Adrenal gland (tissue), 12 donors: Measurements from ENCODE around the gene GTF2F2. TPM values are rescaled to one million over a fixed set of nuclear protein-coding genes. Genes with fewer than 3 reads are reported as not detected.

Experiments
- DNase-seq, 7 donors: peaks; one replicate each; pipeline ENCODE4 v3.0.0-alpha.2; 2019 to 2020
- H3K27ac ChIP-seq, 5 donors: fragments of 200-600 bp; sonication (generic) in 4 of 5; 1 replicate in 3 of 5; 2 replicates in 2 of 5; pipeline versions ENCODE4 v1.5.1 to v1.8.0; 2016 to 2020; ENCODE audit warnings: mild to moderate bottlenecking in 1 of 5
- H3K27me3 ChIP-seq: fragments of 200-600 bp; 2 replicates; pipeline ENCODE4 v1.8.0; 2021
- H3K36me3 ChIP-seq, 2 donors: fragments of 200-600 bp; replicated peaks in 1 of 2; 1 replicate in 1 of 2; 2 replicates in 1 of 2; pipeline versions ENCODE4 v1.5.1 to v1.8.0; 2018 to 2022
- H3K4me1 ChIP-seq, 2 donors: fragments of 200-600 bp; replicated peaks in 1 of 2; 1 replicate in 1 of 2; 2 replicates in 1 of 2; pipeline versions ENCODE4 v1.5.1 to v1.8.0; 2018 to 2021
- H3K4me3 ChIP-seq, 4 donors: fragments of 200-600 bp; sonication (generic) in 3 of 4; one replicate each; pipeline ENCODE4 v1.5.1; 2016 to 2018
- H3K9me3 ChIP-seq, 3 donors: fragments of 200-600 bp; sonication (generic) in 1 of 3; replicated peaks in 1 of 3; 1 replicate in 2 of 3; 2 replicates in 1 of 3; pipeline versions ENCODE4 v1.5.1 to v1.8.0; 2016 to 2021
- POLR2A ChIP-seq, 2 donors: fragments of 450-650 bp; IDR thresholded peaks; one replicate each; pipeline ENCODE4 v1.6.1; 2017; ENCODE audit warnings: antibody characterized with exemption in 2 of 2, mild to moderate bottlenecking in 2 of 2, moderate library complexity in 1 of 2
- WGBS, 4 donors: extraction: QIAGEN DNeasy Blood & Tissue Kit in 2 of 4; methylation state at CpG; one replicate each; pipeline versions ENCODE4 v1.1.5 to v1.1.7; 2013 to 2017; 5-methylcytosine and 5-hydroxymethylcytosine counted together
- intact Hi-C, 2 donors: fragments of 100-400 bp; cut with DNase I; formaldehyde crosslinking; loops; one replicate each; pipeline versions ENCODE4 v1.14.1 to v1.15.0; 2022 to 2023
- polyA plus RNA-seq, 3 donors: library from polyadenylated mRNA; stranded (reverse); fragments of 200-250 nt in 2 of 3; fragments of 350-450 nt in 1 of 3; fragmentation: Illumina TruSeq in 1 of 3; extraction: RNeasy Lipid Tissue Mini Kit (QIAGEN cat#74804) in 1 of 3; gene quantifications; one replicate each; pipeline ENCODE4 v1.2.3, GENCODE V29; 2013 to 2014
- total RNA-seq, 9 donors: library from RNA; depleted of rRNA in 4 of 9; stranded (reverse); fragments of >200 nt in 4 of 9; fragments of 120-200 nt in 1 of 9; fragmentation: NEBNext Ultra II Directional in 1 of 9; extraction: Animal tissue kit (Norgen Biotek cat#: 25700) in 1 of 9; gene quantifications; one replicate each; pipeline versions ENCODE4 v1.1.0 to v1.2.4, GENCODE V29; 2013 to 2023
- TF ChIP-seq, protein P1 (sequence below), 6 experiments: fragments of 450-650 bp in 4 of 6; fragments of 200-600 bp in 2 of 6; sonication (generic) in 1 of 6; IDR thresholded peaks; 1 replicate in 5 of 6; 2 replicates in 1 of 6; pipeline versions ENCODE4 v1.5.1 to v1.8.0; 2016 to 2021; ENCODE audit warnings: antibody characterized with exemption in 6 of 6, mild to moderate bottlenecking in 2 of 6, moderate library complexity in 1 of 6
- donor health status: healthy with polysubstance abuse.
- donor health status: Bipolar disorder and iron deficiency.
- donor health status: DM: yes; HTN: yes; CAD: no.
- donor health status: DM: no; HTN: no; CAD: no.
- donor health status: DM: no; HTN: no; CAD: no.
- donor health status: DM: yes; HTN: yes; CAD: no.

The GTF2F2 gene
- total and polyA plus RNA-seq, 12 donors = 11.4 to 34.4 (median 23.0) TPM

DNA sequence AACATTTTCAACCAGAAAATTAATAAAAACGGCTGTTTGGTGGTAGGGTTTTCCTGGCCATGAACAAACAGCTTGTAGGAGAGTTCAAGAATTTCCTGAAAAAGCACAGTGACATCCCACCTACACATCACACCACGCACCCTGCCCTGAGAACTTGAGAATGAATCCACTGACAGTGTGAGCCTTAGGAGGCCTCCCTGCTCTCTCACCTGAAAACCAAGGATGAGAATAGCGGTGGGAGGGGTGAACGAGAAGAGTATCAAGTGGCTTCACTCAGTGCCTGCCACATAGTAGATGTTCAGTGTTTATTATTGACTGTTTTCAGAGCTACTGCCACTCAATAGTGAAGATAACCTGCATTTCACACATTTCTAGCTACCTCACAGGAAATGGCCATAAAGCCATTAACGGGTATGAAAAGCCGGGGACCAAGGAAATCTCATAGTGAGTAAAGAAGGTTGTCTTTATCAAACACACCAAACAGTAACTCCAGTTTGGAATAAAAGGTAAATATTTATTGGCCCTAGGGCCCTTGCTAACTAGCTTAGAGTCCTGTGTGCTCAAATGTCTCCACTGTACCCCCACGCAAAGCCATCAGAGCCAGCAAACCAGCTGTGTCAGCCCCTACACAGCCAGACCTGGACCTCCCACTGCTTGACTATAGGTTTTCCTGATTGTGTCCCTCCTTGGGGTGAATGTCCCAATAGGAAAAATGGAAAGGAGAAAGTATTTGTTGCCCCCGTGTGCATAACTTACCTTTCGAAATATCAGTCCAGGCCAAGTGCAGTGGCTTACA, 180.1 kb downstream of the GTF2F2 start:
- Histone ChIP-seq H3K9me3 (no peaks in the 10 kb centered on the region), H3K27me3 (no peaks in the 10 kb centered on the region), H3K36me3 (no peaks in the 10 kb centered on the region), H3K27ac (no peak overlapping the region), H3K4me3 (no peak overlapping the region), H3K4me1 (no peaks in the 10 kb centered on the region)
- no peak for TF ChIP-seq POLR2A (IDR thresholded peaks at IDR 0.05)
- TF ChIP-seq, protein P1, sequence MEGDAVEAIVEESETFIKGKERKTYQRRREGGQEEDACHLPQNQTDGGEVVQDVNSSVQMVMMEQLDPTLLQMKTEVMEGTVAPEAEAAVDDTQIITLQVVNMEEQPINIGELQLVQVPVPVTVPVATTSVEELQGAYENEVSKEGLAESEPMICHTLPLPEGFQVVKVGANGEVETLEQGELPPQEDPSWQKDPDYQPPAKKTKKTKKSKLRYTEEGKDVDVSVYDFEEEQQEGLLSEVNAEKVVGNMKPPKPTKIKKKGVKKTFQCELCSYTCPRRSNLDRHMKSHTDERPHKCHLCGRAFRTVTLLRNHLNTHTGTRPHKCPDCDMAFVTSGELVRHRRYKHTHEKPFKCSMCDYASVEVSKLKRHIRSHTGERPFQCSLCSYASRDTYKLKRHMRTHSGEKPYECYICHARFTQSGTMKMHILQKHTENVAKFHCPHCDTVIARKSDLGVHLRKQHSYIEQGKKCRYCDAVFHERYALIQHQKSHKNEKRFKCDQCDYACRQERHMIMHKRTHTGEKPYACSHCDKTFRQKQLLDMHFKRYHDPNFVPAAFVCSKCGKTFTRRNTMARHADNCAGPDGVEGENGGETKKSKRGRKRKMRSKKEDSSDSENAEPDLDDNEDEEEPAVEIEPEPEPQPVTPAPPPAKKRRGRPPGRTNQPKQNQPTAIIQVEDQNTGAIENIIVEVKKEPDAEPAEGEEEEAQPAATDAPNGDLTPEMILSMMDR (IDR thresholded peaks at IDR 0.05) = no peak
- 69 to 80% (median 76%) methylated on average over 9 of the region's 9 CpGs for WGBS, 4 donors
- intact Hi-C loops = loop anchor here in 1 of 2 donors (10.0 kb wide), 1 partner anchor 246 kb away; no protein-coding TSS in a partner anchor
- no peak for DNase-seq

DNA sequence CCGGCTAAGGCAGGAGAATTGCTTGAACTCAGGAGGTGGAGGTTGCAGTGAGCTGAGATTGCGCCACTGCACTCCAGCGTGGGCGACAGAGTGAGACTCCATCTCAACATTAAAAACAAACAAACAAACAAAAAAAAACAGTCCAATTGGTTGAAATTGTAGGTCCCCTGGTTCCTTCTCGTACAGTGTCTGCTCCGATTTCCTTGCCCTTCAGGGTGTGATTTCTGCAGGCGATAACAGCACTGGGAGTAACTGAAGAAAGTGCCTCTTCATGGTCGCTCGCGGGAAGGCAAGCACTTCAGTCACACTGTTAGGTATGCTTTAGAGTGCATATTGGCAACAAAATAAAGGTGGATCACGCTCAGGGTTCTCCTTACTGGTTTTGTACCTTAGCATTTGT, 181.0 kb downstream of the GTF2F2 start:
- H3K36me3 ChIP-seq = no peaks in the 10 kb centered on the region
- TF ChIP-seq, protein P1 (IDR thresholded peaks at IDR 0.05) = no peak
- no peak for TF ChIP-seq POLR2A (IDR thresholded peaks at IDR 0.05)
- WGBS, 4 donors = 59 to 72% (median 69%) methylated on average over 11 of the region's 11 CpGs
- no peak overlapping the region for H3K27ac ChIP-seq
- no peaks in the 10 kb centered on the region for H3K9me3 ChIP-seq
- DNase-seq = no peak
- H3K4me3 ChIP-seq = no peak overlapping the region
- intact Hi-C loops = loop anchor here in 1 of 2 donors (10.0 kb wide), 1 partner anchor 246 kb away; no protein-coding TSS in a partner anchor
- H3K27me3 ChIP-seq = no peaks in the 10 kb centered on the region
- H3K4me1 ChIP-seq = no peaks in the 10 kb centered on the region

DNA sequence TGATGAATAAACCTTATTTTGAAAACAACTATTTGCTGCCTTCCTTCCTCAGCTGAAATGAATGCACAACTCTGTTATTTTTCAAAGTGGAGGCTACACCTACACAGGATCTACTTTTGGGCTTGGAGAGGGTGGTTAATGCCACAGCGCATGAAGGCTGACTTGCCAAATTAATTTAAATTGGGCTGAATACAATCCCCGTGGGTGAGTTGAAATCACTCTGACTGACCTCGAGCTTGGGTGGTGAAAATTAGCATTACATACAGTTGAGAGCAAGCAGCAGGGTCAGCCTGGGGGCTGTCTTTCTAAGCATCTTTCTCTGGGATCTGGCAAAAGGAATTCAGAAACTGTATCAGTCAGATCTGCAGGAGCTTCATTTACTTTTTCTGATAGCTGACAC, 182.2 kb downstream of the GTF2F2 start:
- H3K27me3 ChIP-seq = no peaks in the 10 kb centered on the region
- no peaks in the 10 kb centered on the region for H3K9me3 ChIP-seq
- no peaks in the 10 kb centered on the region for H3K4me1 ChIP-seq
- TF ChIP-seq, protein P1 (IDR thresholded peaks at IDR 0.05) = no peak
- no peak overlapping the region for H3K4me3 ChIP-seq
- WGBS, 4 donors = 37 to 41% (median 39%) methylated on average over 3 of the region's 3 CpGs
- no peaks in the 10 kb centered on the region for H3K36me3 ChIP-seq
- H3K27ac ChIP-seq = no peak overlapping the region
- no peak for DNase-seq
- intact Hi-C loops = loop anchor here in 1 of 2 donors (10.0 kb wide), 1 partner anchor 248 kb away; no protein-coding TSS in a partner anchor

DNA sequence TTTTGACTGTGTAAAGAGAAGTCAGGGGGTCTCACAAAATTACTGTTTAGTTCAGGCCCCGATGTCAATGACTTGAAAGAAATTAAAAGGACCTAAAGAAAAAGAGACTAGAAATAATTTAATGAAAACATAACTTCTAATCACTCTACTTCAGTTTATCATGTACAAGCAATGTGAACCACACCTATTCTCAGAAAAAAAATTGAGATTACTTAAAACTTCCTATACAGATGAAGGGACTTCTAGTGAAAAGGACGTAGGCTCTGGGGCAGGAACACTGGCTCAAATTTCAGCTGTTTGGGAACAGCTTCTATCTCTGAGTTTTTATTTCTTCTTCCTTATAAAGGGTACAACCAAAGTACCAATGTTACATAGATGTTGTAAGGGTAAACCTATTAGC, 182.7 kb downstream of the GTF2F2 start:
- H3K36me3 ChIP-seq = no peaks in the 10 kb centered on the region
- no peak for TF ChIP-seq POLR2A (IDR thresholded peaks at IDR 0.05)
- DNase-seq = no peak
- H3K9me3 ChIP-seq = no peaks in the 10 kb centered on the region
- H3K4me3 ChIP-seq = no peak overlapping the region
- 64 to 81% (median 80%) methylated on average over 2 of the region's 2 CpGs for WGBS, 4 donors
- no peak overlapping the region for H3K27ac ChIP-seq
- intact Hi-C loops = loop anchor here in 1 of 2 donors (10.0 kb wide), 1 partner anchor 248 kb away; no protein-coding TSS in a partner anchor
- no peaks in the 10 kb centered on the region for H3K4me1 ChIP-seq
- no peaks in the 10 kb centered on the region for H3K27me3 ChIP-seq
